SK-N-SH (cell line): ENCODE data around the gene TPCN2. TPM values are rescaled to one million over a fixed set of nuclear protein-coding genes. Genes with fewer than 3 reads are reported as not detected.

ENCODE experiments used
- CTCF ChIA-PET: fragments of 300-600, 350-600 bp; formaldehyde crosslinking; extraction: SDS; loops from one replicate; lab custom pipeline; 2021; lab: Yijun Ruan, JAX
- POLR2A ChIA-PET: fragments of 350-600 bp; sonication (Branson Sonifier 250); formaldehyde crosslinking; extraction: SDS; loops from one replicate; lab custom pipeline; 2020; ENCODE audit warnings: antibody characterized with exemption, inconsistent platforms; lab: Yijun Ruan, JAX
- DNase-seq: peaks from one replicate; pipeline ENCODE4 v3.0.0; 2012
- H2AFZ ChIP-seq: fragments of 200-600 bp; sonication (generic); 2 replicates; pipeline ENCODE4 v1.8.1; 2016; ENCODE audit warnings: antibody characterized with exemption, mild to moderate bottlenecking, low read depth
- H3F3A ChIP-seq: fragments of 200-600 bp; sonication (generic); replicated peaks from 2 replicates; pipeline ENCODE3; 2016; ENCODE audit warnings: antibody characterized with exemption, mild to moderate bottlenecking; ENCODE audit not compliant: insufficient read depth
- H3K27ac ChIP-seq, 2 experiments: fragments of 200-500 bp in 1 of 2; fragments of 200-600 bp in 1 of 2; sonication (Bioruptor generic) in 1 of 2; sonication (generic), shearing (Covaris generic) in 1 of 2; 2 replicates each; pipeline versions ENCODE4 v1.5.1 to v1.6.1; 2014 to 2016; ENCODE audit warnings: low read depth in 2 of 2, inconsistent platforms in 1 of 2, low read length in 1 of 2, mild to moderate bottlenecking in 1 of 2, mixed read lengths in 1 of 2
- H3K27me3 ChIP-seq: fragments of 200-600 bp; sonication (generic), shearing (Covaris generic); 2 replicates; pipeline ENCODE4 v1.6.1; 2016; ENCODE audit warnings: mixed run types; ENCODE audit not compliant: insufficient read depth
- H3K36me3 ChIP-seq, 2 experiments: fragments of 200-500 bp in 1 of 2; fragments of 200-600 bp in 1 of 2; sonication (Bioruptor generic) in 1 of 2; sonication (generic) in 1 of 2; replicated peaks in 1 of 2; 2 replicates each; pipeline versions ENCODE3 to v1.5.1; 2014 to 2016; ENCODE audit warnings: low read length in 1 of 2, mild to moderate bottlenecking in 1 of 2; ENCODE audit not compliant: insufficient read depth in 2 of 2, control insufficient read depth in 1 of 2
- H3K4me1 ChIP-seq, 2 experiments: fragments of 200-500 bp in 1 of 2; fragments of 200-600 bp in 1 of 2; sonication (Bioruptor generic) in 1 of 2; sonication (generic), shearing (Covaris generic) in 1 of 2; 2 replicates each; pipeline versions ENCODE4 v1.5.1 to v1.6.1; 2014 to 2016; ENCODE audit warnings: low read depth in 1 of 2, low read length in 1 of 2, mixed run types in 1 of 2; ENCODE audit not compliant: insufficient read depth in 2 of 2, control insufficient read depth in 1 of 2
- H3K4me2 ChIP-seq: fragments of 200-600 bp; sonication (generic), shearing (Covaris generic); 2 replicates; pipeline ENCODE4 v1.6.1; 2017; ENCODE audit warnings: mixed run types
- H3K4me3 ChIP-seq, 2 experiments: fragments of 200-500 bp in 1 of 2; fragments of 200-600 bp in 1 of 2; sonication (Bioruptor generic) in 1 of 2; sonication (generic), shearing (Covaris generic) in 1 of 2; 2 replicates each; pipeline versions ENCODE4 v1.5.1 to v1.8.1; 2014 to 2016; ENCODE audit warnings: low read depth in 2 of 2, inconsistent platforms in 1 of 2, low read length in 1 of 2, mild to moderate bottlenecking in 1 of 2, mixed read lengths in 1 of 2, moderate library complexity in 1 of 2
- H3K79me2 ChIP-seq: fragments of 200-600 bp; sonication (generic); 2 replicates; pipeline ENCODE4 v1.8.1; 2017; ENCODE audit warnings: mild to moderate bottlenecking; ENCODE audit not compliant: insufficient read depth
- H3K9ac ChIP-seq: fragments of 200-600 bp; sonication (generic); 2 replicates; pipeline ENCODE4 v1.6.1; 2017; ENCODE audit warnings: mixed run types
- H3K9me2 ChIP-seq: fragments of 200-600 bp; sonication (generic); 2 replicates; pipeline ENCODE4 v1.6.1; 2017; ENCODE audit warnings: mixed run types
- H3K9me3 ChIP-seq: fragments of 200-600 bp; sonication (generic); 2 replicates; pipeline ENCODE4 v1.6.1; 2017; ENCODE audit warnings: mixed run types, mild to moderate bottlenecking, moderate library complexity
- H4K20me1 ChIP-seq: fragments of 200-600 bp; sonication (generic); 2 replicates; pipeline ENCODE4 v1.6.1; 2017; ENCODE audit warnings: mild to moderate bottlenecking, mixed run types; ENCODE audit not compliant: insufficient read depth
- CHD2 ChIP-seq: fragments of 150-350 bp; IDR thresholded peaks from 2 replicates; pipeline ENCODE4 v1.6.1; 2018; ENCODE audit warnings: low read length; ENCODE audit not compliant: partially characterized antibody
- ELF1 ChIP-seq: IDR thresholded peaks from 2 replicates; pipeline ENCODE4 v1.4.0; 2012
- EP300 ChIP-seq, 2 experiments: IDR thresholded peaks; 2 replicates each; pipeline versions ENCODE4 v1.4.0 to v1.6.1; 2012; ENCODE audit warnings: borderline replicate concordance in 1 of 2, low read depth in 1 of 2, low read length in 1 of 2
- IRF3 ChIP-seq: fragments of 150-350 bp; IDR thresholded peaks from 2 replicates; pipeline ENCODE4 v1.6.1; 2016; ENCODE audit warnings: mild to moderate bottlenecking, low read depth, low read length
- JUND ChIP-seq: IDR thresholded peaks from 2 replicates; pipeline ENCODE4 v1.4.0; 2012
- MAX ChIP-seq: IDR thresholded peaks from 2 replicates; pipeline ENCODE4 v1.4.0; 2012; ENCODE audit warnings: low read depth
- MXI1 ChIP-seq: IDR thresholded peaks from 2 replicates; pipeline ENCODE4 v1.6.1; 2012; ENCODE audit warnings: mild to moderate bottlenecking, low read depth, low read length, improper control_type of control experiment
- NFIC ChIP-seq: IDR thresholded peaks from 2 replicates; pipeline ENCODE4 v1.4.0; 2012; ENCODE audit warnings: borderline replicate concordance
- PBX3 ChIP-seq: IDR thresholded peaks from 2 replicates; pipeline ENCODE4; 2012
- POLR2AphosphoS5 ChIP-seq: IDR thresholded peaks from 2 replicates; pipeline ENCODE4 v1.6.1; 2012; ENCODE audit warnings: low read depth, low read length
- RAD21 ChIP-seq: IDR thresholded peaks from 2 replicates; pipeline ENCODE4 v1.6.1; 2012; ENCODE audit warnings: mild to moderate bottlenecking, low read length
- RCOR1 ChIP-seq: fragments of 150-350 bp; IDR thresholded peaks from 2 replicates; pipeline ENCODE4 v1.6.1; 2017; ENCODE audit warnings: antibody characterized with exemption, low read length
- REST ChIP-seq: IDR thresholded peaks from 2 replicates; pipeline ENCODE4 v1.6.1; 2012; ENCODE audit warnings: mild to moderate bottlenecking, low read depth, low read length, moderate library complexity
- RFX5 ChIP-seq: IDR thresholded peaks from 2 replicates; pipeline ENCODE4 v1.6.1; 2012; ENCODE audit warnings: mild to moderate bottlenecking, improper control_type of control experiment, low read length
- RXRA ChIP-seq: IDR thresholded peaks from 2 replicates; pipeline ENCODE4 v1.4.0; 2012; ENCODE audit warnings: low read depth, mild to moderate bottlenecking, borderline replicate concordance
- SMC3 ChIP-seq: IDR thresholded peaks from 2 replicates; pipeline ENCODE4 v1.6.1; 2012; ENCODE audit warnings: low read depth, low read length, improper control_type of control experiment
- TAF1 ChIP-seq: IDR thresholded peaks from 2 replicates; pipeline ENCODE4 v1.6.1; 2012; ENCODE audit warnings: low read depth, mild to moderate bottlenecking, low read length, moderate library complexity, borderline replicate concordance
- USF1 ChIP-seq: IDR thresholded peaks from 2 replicates; pipeline ENCODE4 v1.4.0; 2012; ENCODE audit warnings: low read depth, borderline replicate concordance
- WGBS: methylation state at CpG from one replicate; pipeline ENCODE4 v1.1.6; 2017; ENCODE audit warnings: low lambda C conversion rate; 5-methylcytosine and 5-hydroxymethylcytosine counted together
- polyA plus RNA-seq, 3 experiments: library from polyadenylated mRNA; depleted of rRNA; stranded (reverse); fragments of >200 nt; gene quantifications; 2 replicates each; pipeline ENCODE4 v1.2.3, GENCODE V29; 2012

Gene TPCN2
- polyA plus RNA-seq, 1 of the 3 experiments (the other 2 are of a cell fraction) = 8.7 TPM

GRCh38 chr11:69167130-69167915, 118.6 kb downstream of the TPCN2 start:
- Histone ChIP-seq H3K9ac (no peak overlapping the region), H3K79me2 (no peaks in the 10 kb centered on the region), H3K4me3 (no peak overlapping the region), H3F3A (peaks cover 7% of the 10 kb centered on the region), H3K36me3 (peaks cover 0 to 4% of the 10 kb centered on the region in 2 experiments), H3K4me1 (peaks cover 8 to 13% of the 10 kb centered on the region in 2 experiments; a peak in 3 of 4 replicates), H2AFZ (no peak overlapping the region), H3K9me2 (no peaks in the 10 kb centered on the region), H3K27ac (0 out of 4 replicates have a peak overlapping the region, but pooled peaks of 1 of the 2 experiments have one; percentile 32), H3K9me3 (peaks cover 10% of the 10 kb centered on the region; the same call in 1 of the 2 replicates), H3K27me3 (no peaks in the 10 kb centered on the region), H4K20me1 (no peaks in the 10 kb centered on the region), H3K4me2 (peak overlapping the region; percentile 43)
- DNase-seq = no peak
- ChIA-PET CTCF (no interaction called here), POLR2A (no interaction called here)
- WGBS = 87% methylated on average over 8 of the region's 10 CpGs
- TF ChIP-seq NFIC = no peak
- no peak for TF ChIP-seq RFX5
- no peak for TF ChIP-seq USF1
- no peak for TF ChIP-seq REST
- no peak for TF ChIP-seq EP300 (IDR thresholded peaks at IDR 0.05; ENCODE audit: borderline replicate concordance in 1 of 2, low read depth in 1 of 2, low read length in 1 of 2)
- TF ChIP-seq RAD21 = no peak
- TF ChIP-seq TAF1 = no peak
- TF ChIP-seq RXRA = no peak
- TF ChIP-seq CHD2 = no peak
- no peak for TF ChIP-seq PBX3
- no peak for TF ChIP-seq ELF1
- TF ChIP-seq MXI1 = no peak
- no peak for TF ChIP-seq IRF3
- no peak for TF ChIP-seq SMC3
- TF ChIP-seq POLR2AphosphoS5 = no peak
- TF ChIP-seq MAX = no peak
- no peak for TF ChIP-seq RCOR1
- TF ChIP-seq JUND = no peak
